GM12892 (cell line): Measurements from ENCODE around the gene CNDP1.

Experiments used
- POLR2A ChIP-seq: IDR thresholded peaks from 2 replicates; pipeline ENCODE4 v1.6.1; 2011; ENCODE audit warnings: low read depth, low read length, control low read depth
- POLR2AphosphoS5 ChIP-seq: IDR thresholded peaks from 2 replicates; pipeline ENCODE4 v1.6.1; 2011; ENCODE audit warnings: low read depth, low read length, control low read depth

GRCh38 chr18:74630804-74631203, 96.5 kb downstream of the CNDP1 start:
- TF ChIP-seq POLR2A: no peak
- TF ChIP-seq POLR2AphosphoS5: no peak
